Mucosa of descending colon (tissue), 3 donors: ENCODE results near the gene CACNA2D3. TPM values are rescaled to one million over a fixed set of nuclear protein-coding genes. Genes with fewer than 3 reads are reported as not detected.

ENCODE experiments used
- ATAC-seq: fragments of 200-7000 bp; cut with Tn5 transposase; one replicate; pipeline ENCODE4 v1.9.1; 2020; ENCODE audit warnings: mild to moderate bottlenecking, moderate library complexity
- DNase-seq, 3 donors: peaks; one replicate each; pipeline ENCODE4 v3.0.0-alpha.2; 2020
- H3K36me3 ChIP-seq: fragments of 200-600 bp; one replicate; pipeline ENCODE4 v1.8.0; 2021; ENCODE audit warnings: low read depth, mild to moderate bottlenecking
- H3K4me1 ChIP-seq: fragments of 200-600 bp; one replicate; pipeline ENCODE4 v1.8.0; 2021; ENCODE audit warnings: low read depth, mild to moderate bottlenecking
- H3K4me3 ChIP-seq: fragments of 200-600 bp; one replicate; pipeline ENCODE4 v1.8.0; 2021; ENCODE audit warnings: mild to moderate bottlenecking
- H3K9me3 ChIP-seq: fragments of 200-600 bp; one replicate; pipeline ENCODE4 v1.8.0; 2021; ENCODE audit warnings: mild to moderate bottlenecking
- CTCF ChIP-seq: fragments of 200-600 bp; IDR thresholded peaks from one replicate; pipeline ENCODE4 v1.8.0; 2022; ENCODE audit warnings: antibody characterized with exemption, mild to moderate bottlenecking
- intact Hi-C, 2 donors: fragments of 100-400 bp; cut with DNase I in 1 of 2; cut with micrococcal nuclease in 1 of 2; formaldehyde crosslinking; loops; one replicate each; pipeline versions ENCODE4 v1.11.0 to v1.11.1; 2022; cut with DNase I, micrococcal nuclease
- total RNA-seq, 3 donors: library from RNA; stranded (reverse); fragmentation: NEBNext Ultra II Directional in 2 of 3; extraction: Animal tissue kit (Norgen Biotek cat#: 25700) in 2 of 3; gene quantifications; one replicate each; pipeline versions ENCODE4 v1.2.1 to v1.2.4, GENCODE V29; 2021 to 2023
- donor health status: DM: no; HTN: no; CAD: no; lungs with moderate emphysema.
- donor health status: DM: no; HTN: no; CAD: no.
- donor health status: DM: no; HTN: yes; CAD: no.

CACNA2D3 gene
- total RNA-seq, 3 donors from 2014 or later, result 0.34 to 3.5 (median 0.55) TPM

GRCh38 chr3:54936561-54936960 is 814.2 kb downstream of the CACNA2D3 start:
- no peak for TF ChIP-seq CTCF
- DNase-seq (no peak), ATAC-seq (no peak)
- Histone ChIP-seq H3K4me1 (no peaks in the 10 kb centered on the region), H3K4me3 (no peak overlapping the region), H3K36me3 (no peaks in the 10 kb centered on the region), H3K9me3 (no peaks in the 10 kb centered on the region)
- intact Hi-C loops, result no loop called here

DNA sequence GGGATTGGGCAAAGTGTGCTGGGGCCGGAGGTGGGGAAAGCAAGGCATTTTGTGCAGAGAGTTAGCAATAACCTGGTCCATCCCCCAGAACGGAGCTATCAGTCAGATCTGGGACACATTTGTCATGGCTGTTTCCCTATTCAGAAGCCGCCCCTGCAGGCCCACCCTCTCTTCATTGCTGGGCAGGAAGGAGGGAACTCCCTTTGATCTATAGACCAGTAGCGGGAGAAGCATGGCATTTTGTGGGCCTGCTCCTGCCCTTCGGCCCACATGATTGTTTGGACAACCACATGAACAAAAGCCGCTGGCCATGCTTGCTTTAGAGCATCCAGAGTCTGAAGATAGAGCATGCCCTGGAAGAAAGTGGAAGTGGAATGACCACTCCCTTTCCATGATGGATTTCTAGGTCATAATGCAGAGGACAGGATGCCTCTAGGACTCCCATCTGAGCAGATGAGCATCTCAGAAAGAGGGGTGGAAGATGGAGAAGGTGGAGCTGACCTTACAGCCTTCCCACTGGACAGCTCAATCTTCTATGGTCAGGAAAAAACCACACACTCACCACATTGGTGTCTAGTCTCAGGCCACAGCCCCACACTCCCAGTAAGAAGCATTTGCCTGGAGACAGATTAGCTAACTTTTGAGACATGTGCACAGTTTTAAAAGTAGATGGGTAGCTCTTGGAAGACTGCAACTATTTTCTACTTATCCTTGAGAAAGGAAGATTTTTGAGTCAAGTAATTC is 817.4 kb downstream of the CACNA2D3 start:
- DNase-seq (no peak), ATAC-seq (no peak)
- Histone ChIP-seq H3K4me3 (no peak overlapping the region), H3K9me3 (no peaks in the 10 kb centered on the region), H3K36me3 (no peaks in the 10 kb centered on the region), H3K4me1 (no peaks in the 10 kb centered on the region)
- no peak for TF ChIP-seq CTCF
- intact Hi-C loops, result no loop called here

DNA sequence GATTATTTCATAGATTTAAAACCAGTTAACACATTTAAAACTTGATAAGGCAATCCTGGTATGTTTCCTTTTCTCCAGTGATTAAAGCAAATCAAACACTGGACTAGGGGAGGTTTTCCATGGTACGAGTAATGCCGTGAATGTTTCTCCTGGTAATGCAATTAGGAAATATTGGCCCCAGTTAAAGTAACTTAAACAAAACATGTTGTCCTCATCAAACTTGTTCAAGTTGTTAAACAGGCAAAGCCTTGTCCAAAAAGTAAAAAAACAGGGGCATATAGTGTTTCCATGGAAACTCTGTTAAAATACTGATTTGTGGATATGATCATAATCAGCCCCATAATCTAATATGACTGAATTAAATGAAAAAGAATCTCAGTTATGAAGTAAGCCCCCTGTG is 818.6 kb downstream of the CACNA2D3 start:
- DNase-seq (no peak), ATAC-seq (no peak)
- Histone ChIP-seq H3K9me3 (no peaks in the 10 kb centered on the region), H3K4me3 (no peak overlapping the region), H3K36me3 (no peaks in the 10 kb centered on the region), H3K4me1 (no peaks in the 10 kb centered on the region)
- no peak for TF ChIP-seq CTCF
- intact Hi-C loops, result no loop called here

DNA sequence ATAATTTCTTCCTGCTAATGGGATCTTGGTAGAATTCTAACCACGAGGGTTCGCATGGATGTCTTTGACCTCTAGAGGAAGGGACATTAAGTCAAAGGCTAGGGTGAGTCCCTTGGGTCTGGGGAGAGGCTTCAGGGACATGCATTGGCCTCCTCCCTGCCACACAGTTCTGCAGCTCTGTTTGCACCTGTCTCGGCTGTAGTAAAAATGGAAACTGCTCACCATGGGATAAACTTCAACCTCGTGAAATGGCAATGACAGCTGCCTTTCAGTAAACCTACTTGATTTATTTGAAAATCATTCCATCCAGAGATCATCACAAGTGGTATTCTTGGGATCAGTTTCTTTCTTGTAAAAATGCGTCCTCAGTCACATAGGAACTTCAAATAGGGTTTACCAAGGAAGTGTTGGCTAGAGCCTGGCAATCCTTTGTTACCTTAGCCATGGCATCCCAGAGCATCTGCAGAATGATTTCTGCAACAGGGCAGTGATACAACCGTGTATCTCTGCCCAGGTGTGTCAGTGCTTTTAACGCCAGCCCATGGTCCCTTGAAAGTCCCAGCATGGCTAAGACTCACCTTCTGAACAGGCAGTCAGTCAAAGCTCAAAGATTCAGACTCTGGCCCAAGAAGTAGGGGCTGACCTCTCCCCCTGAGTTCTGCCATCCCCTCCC is 819.5 kb downstream of the CACNA2D3 start:
- DNase-seq, result no peak
- Histone ChIP-seq H3K9me3 (no peaks in the 10 kb centered on the region), H3K36me3 (no peaks in the 10 kb centered on the region), H3K4me1 (no peaks in the 10 kb centered on the region), H3K4me3 (no peak overlapping the region)
- no peak for TF ChIP-seq CTCF
- ATAC-seq, result no peak
- intact Hi-C loops, result no loop called here

DNA sequence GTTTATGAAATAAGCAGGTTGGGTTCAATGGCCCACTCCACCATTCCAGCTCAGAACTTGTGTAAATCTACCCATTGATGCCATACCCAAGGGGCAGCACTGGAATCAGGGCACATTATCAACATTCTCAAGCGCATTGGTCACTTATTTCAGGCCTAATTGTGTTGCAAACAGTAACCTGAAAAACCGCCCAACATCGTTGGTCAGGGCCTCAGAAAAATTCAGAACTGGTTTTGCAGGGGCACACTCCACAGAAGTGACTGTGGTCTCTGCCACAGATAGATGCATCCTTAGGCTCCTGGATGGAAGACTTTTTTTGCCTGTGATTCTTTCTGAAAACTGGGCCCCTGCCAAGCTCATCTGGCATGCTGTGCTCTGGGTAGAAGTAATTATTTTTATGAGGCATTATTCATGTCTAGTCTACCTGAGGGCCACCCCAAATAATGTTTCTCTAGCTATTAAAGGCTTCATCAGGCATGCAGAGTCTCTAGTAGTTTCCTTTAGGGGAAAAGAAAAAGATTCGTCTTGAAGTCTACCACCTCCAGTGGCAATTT is 827.2 kb downstream of the CACNA2D3 start:
- DNase-seq, result no peak
- Histone ChIP-seq H3K4me1 (no peaks in the 10 kb centered on the region), H3K9me3 (no peaks in the 10 kb centered on the region), H3K36me3 (no peaks in the 10 kb centered on the region), H3K4me3 (no peak overlapping the region)
- intact Hi-C loops, result no loop called here
- TF ChIP-seq CTCF, result no peak
- no peak for ATAC-seq
